Lower lobe of right lung (tissue), 2 donors: ENCODE results near the gene PHF5A. TPM values are rescaled to one million over a fixed set of nuclear protein-coding genes. Genes with fewer than 3 reads are reported as not detected.

Experiments
- ATAC-seq, 2 donors: fragments of 200-7000 bp; cut with Tn5 transposase; one replicate each; pipeline ENCODE4 v1.9.1; 2020 to 2022; ENCODE audit warnings: mild to moderate bottlenecking in 2 of 2, moderate library complexity in 2 of 2
- DNase-seq: peaks from one replicate; pipeline ENCODE4 v3.0.0-alpha.2; 2020
- H3K27ac ChIP-seq: fragments of 200-600 bp; one replicate; pipeline ENCODE4 v1.8.0; 2022
- H3K27me3 ChIP-seq: fragments of 200-600 bp; one replicate; pipeline ENCODE4 v1.8.0; 2022; ENCODE audit warnings: low read depth
- H3K36me3 ChIP-seq: fragments of 200-600 bp; one replicate; pipeline ENCODE4 v1.8.0; 2022; ENCODE audit warnings: mild to moderate bottlenecking
- H3K4me1 ChIP-seq: fragments of 200-600 bp; one replicate; pipeline ENCODE4 v1.8.0; 2022
- H3K4me3 ChIP-seq: fragments of 200-600 bp; one replicate; pipeline ENCODE4 v1.8.0; 2022; ENCODE audit warnings: mild to moderate bottlenecking
- H3K9me3 ChIP-seq: fragments of 200-600 bp; one replicate; pipeline ENCODE4 v1.8.0; 2022
- intact Hi-C: fragments of 100-400 bp; cut with DNase I; formaldehyde crosslinking; loops from one replicate; pipeline ENCODE4 v1.11.0; 2022
- total RNA-seq: library from RNA; stranded (reverse); fragmentation: NEBNext Ultra II Directional; extraction: Animal tissue kit (Norgen Biotek cat#: 25700); gene quantifications from one replicate; pipeline ENCODE4 v1.2.1, GENCODE V29; 2021
- TF ChIP-seq, protein P1 (sequence below): fragments of 200-600 bp; IDR thresholded peaks from one replicate; pipeline ENCODE4 v1.8.0; 2022; ENCODE audit warnings: antibody characterized with exemption, mild to moderate bottlenecking
- donor health status: DM: no; HTN: yes; CAD: no; lungs with severe emphysema.

The PHF5A gene
- total RNA-seq, 1 donor from 2014 or later: 31.1 TPM

DNA sequence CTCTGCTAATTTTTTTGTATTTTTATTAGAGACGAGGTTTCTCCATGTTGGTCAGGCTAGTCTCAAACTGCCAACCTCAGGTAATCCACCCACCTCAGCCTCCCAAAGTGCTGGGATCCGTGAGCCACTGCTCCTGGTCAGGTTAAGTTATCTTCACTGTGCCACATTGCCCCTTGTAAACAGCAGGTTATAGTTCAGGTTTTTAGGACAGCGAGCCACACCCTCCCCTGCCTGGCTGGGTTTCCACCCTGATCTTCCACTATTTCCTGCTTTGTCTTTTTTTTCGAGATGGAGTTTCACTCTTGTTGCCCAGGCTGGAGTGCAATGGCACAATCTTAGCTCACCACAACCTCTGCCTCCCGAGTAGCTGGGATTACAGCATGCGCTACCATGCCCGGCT, 16.5 kb upstream of the PHF5A start:
- Histone ChIP-seq H3K36me3 (peaks cover 15% of the 10 kb centered on the region), H3K27me3 (no peaks in the 10 kb centered on the region), H3K4me3 (no peak overlapping the region), H3K4me1 (peaks cover 32% of the 10 kb centered on the region), H3K9me3 (no peaks in the 10 kb centered on the region), H3K27ac (no peak overlapping the region)
- intact Hi-C loops: no loop called here
- no peak for DNase-seq
- TF ChIP-seq, protein P1, sequence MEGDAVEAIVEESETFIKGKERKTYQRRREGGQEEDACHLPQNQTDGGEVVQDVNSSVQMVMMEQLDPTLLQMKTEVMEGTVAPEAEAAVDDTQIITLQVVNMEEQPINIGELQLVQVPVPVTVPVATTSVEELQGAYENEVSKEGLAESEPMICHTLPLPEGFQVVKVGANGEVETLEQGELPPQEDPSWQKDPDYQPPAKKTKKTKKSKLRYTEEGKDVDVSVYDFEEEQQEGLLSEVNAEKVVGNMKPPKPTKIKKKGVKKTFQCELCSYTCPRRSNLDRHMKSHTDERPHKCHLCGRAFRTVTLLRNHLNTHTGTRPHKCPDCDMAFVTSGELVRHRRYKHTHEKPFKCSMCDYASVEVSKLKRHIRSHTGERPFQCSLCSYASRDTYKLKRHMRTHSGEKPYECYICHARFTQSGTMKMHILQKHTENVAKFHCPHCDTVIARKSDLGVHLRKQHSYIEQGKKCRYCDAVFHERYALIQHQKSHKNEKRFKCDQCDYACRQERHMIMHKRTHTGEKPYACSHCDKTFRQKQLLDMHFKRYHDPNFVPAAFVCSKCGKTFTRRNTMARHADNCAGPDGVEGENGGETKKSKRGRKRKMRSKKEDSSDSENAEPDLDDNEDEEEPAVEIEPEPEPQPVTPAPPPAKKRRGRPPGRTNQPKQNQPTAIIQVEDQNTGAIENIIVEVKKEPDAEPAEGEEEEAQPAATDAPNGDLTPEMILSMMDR: no peak
- ATAC-seq: no peak

DNA sequence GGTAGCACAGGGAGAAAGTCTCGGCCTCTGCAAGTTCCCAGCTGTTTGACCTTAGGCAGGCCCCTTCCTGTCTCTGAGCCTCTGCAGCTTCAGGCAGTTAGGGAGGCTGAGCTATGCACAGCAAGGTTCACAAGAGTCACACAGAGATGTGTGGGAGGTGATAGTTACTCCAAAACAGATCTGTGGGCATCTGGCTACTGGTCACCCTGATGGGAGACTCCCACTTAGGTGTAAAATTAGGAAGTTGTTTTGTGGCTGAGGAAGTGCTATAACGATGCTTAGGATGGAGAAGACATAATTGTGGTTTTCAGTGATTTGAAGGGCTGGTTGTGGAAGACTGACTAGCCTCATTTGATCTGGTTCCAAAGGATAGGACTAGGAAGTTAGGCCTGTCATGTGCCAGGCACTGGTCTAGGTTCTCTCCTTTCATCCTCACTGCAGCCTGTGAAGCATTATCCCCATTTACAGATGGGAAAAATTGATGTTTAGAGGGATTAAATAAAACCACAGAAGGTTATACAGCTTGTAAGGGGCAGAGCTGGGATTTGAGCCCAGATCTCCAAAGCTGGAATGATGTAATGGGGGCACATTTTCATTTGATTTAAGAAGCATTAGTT, 13.9 kb upstream of the PHF5A start:
- ATAC-seq (no peak), DNase-seq (no peak)
- TF ChIP-seq, protein P1: no peak
- H3K27ac ChIP-seq: no peak overlapping the region
- peaks cover 51% of the 10 kb centered on the region for H3K4me1 ChIP-seq
- H3K9me3 ChIP-seq: no peaks in the 10 kb centered on the region
- peaks cover 12% of the 10 kb centered on the region for H3K36me3 ChIP-seq
- intact Hi-C loops: no loop called here
- H3K27me3 ChIP-seq: no peaks in the 10 kb centered on the region
- no peak overlapping the region for H3K4me3 ChIP-seq

DNA sequence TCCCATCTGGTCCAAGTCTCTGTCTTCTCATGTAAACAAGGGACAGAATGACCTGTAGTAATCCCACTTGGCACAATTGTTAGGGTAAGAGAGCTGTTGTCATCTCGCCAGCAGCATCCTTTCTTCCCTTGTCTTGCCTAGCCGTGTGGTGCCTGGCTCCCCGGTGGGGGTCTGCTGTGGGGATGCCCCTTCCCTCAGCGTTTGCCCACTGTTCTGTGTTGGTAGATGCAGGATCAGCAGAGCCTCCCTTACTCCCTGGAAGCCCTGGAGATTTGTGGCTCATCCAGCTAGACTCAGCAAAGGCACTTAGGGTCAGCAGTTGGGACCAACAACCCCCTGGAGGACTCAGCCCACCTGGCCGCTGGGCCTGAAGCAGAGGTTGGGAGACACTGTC, 13.4 kb upstream of the PHF5A start:
- TF ChIP-seq, protein P1: no peak
- H3K27me3 ChIP-seq: no peaks in the 10 kb centered on the region
- intact Hi-C loops: no loop called here
- peak overlapping the region; percentile 26 for H3K27ac ChIP-seq
- H3K4me3 ChIP-seq: no peak overlapping the region
- DNase-seq (no peak), ATAC-seq (no peak)
- H3K4me1 ChIP-seq: peaks cover 51% of the 10 kb centered on the region
- no peaks in the 10 kb centered on the region for H3K9me3 ChIP-seq
- H3K36me3 ChIP-seq: peaks cover 9% of the 10 kb centered on the region

DNA sequence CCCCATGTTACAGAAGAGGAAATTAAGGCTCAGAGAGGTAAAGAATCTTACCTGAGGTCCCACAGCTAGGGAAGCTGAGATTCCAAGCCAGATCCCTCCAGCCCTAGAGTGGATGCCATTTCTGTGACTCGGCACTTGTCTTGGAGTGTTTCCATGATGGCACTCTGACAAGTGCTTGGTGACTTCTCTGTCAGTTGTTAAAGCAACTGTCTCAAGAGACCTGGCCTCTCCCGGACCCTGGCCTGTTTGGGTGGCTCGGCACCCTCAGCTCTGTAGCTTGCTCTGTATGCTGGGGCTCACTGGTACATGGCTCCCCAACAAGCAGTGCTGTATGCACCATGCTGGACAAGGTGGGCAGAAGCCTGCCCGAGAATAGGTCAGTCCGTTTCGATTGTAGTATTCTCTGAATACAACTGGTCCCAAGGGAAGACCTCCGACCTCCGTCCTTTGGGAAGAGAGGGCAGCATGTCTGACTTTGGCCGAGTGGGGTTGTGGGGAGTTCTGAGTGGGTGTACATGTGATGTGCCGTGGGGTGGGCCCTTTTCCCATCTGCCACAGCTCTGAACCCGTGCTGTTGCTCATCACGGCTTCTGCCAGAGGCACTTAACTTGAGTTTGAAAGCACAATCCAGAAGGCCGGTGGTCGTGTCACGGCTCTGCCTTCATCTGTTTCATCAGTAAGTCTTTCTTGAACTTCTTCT, 12.8 kb upstream of the PHF5A start:
- Histone ChIP-seq H3K4me3 (no peak overlapping the region), H3K27ac (peak overlapping the region; percentile 26), H3K27me3 (no peaks in the 10 kb centered on the region), H3K9me3 (no peaks in the 10 kb centered on the region), H3K4me1 (peaks cover 51% of the 10 kb centered on the region), H3K36me3 (peaks cover 8% of the 10 kb centered on the region)
- DNase-seq: no peak
- peak; percentile 45 to 67 for ATAC-seq
- intact Hi-C loops: no loop called here
- TF ChIP-seq, protein P1: no peak

DNA sequence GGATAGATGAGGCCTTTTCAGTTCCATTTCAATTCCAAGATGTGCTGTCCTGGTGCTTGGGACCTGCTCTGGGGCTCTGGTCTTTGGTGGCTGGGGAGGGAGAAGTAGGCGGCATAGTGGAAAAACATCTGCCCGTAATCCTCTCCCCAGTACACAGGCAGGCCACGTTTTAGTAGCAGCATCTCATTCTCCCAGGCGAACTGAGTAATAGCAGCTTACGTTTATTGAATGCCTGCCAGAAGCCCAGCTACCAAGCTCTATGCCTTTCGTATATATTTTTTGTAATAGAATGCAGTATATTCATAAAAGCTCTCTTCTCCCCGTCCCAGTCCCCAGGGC, 11.9 kb upstream of the PHF5A start:
- Histone ChIP-seq H3K4me1 (peaks cover 51% of the 10 kb centered on the region), H3K9me3 (no peaks in the 10 kb centered on the region), H3K36me3 (peaks cover 8% of the 10 kb centered on the region), H3K27me3 (no peaks in the 10 kb centered on the region), H3K27ac (no peak overlapping the region), H3K4me3 (no peak overlapping the region)
- TF ChIP-seq, protein P1: no peak
- ATAC-seq (no peak), DNase-seq (no peak)
- intact Hi-C loops: no loop called here
